AG04449 (cell line): ENCODE data around the gene GFRA1.

Experiments
- CTCF ChIA-PET: fragments of 350-600 bp; formaldehyde crosslinking; extraction: SDS; loops from one replicate; lab custom pipeline; 2021; ENCODE audit warnings: antibody characterized with exemption; lab: Yijun Ruan, JAX
- POLR2A ChIA-PET: fragments of 400-600, 350-600 bp; formaldehyde crosslinking; extraction: SDS; loops from one replicate; lab custom pipeline; 2020; ENCODE audit warnings: antibody characterized with exemption, inconsistent platforms; lab: Yijun Ruan, JAX
- DNase-seq: peaks from one replicate; pipeline ENCODE4 v3.0.0-alpha.2; 2010; ENCODE audit warnings: low read depth, low spot score
- H3K4me3 ChIP-seq: 2 replicates; pipeline ENCODE4 v1.5.1; 2011; ENCODE audit warnings: low read depth, mild to moderate bottlenecking, control low read depth, low read length
- TF ChIP-seq, protein P1 (sequence below): IDR thresholded peaks from one replicate; pipeline ENCODE4 v1.5.1; 2011; ENCODE audit warnings: mild to moderate bottlenecking, moderate library complexity, low read length, control low read depth, inconsistent platforms; ENCODE audit not compliant: insufficient read depth; ENCODE audit errors: missing control alignments

Gene GFRA1

DNA sequence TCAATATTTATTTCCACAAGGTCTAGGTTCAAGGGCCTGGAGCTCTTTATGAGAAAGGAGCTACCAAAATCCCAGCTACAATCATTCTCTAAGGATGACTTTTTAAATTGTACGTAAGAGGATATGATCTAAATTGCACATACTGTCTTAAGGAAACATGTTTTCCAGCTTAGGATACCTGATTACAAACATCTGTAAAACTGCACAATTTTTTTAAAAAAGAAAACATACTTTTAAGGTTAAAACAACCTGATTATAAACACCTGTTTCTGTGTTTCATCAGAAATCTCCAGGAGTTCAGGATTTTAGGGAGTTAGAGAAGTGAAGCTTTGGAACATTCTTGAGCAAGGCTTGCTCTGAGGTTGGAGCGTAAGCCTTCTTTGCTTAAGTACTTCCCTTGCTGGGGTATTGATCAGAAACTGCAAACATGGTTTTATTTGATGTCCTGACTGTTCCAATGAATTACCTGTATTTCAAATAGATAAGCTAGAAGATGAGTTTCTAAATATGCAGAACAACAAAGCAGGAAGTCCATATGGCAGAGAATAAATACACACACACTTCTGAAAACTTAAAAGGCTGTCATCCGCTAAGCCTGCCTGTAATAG, 248.6 kb downstream of the GFRA1 start:
- POLR2A ChIA-PET = no interaction called here
- CTCF ChIA-PET = no interaction called here
- TF ChIP-seq, protein P1, sequence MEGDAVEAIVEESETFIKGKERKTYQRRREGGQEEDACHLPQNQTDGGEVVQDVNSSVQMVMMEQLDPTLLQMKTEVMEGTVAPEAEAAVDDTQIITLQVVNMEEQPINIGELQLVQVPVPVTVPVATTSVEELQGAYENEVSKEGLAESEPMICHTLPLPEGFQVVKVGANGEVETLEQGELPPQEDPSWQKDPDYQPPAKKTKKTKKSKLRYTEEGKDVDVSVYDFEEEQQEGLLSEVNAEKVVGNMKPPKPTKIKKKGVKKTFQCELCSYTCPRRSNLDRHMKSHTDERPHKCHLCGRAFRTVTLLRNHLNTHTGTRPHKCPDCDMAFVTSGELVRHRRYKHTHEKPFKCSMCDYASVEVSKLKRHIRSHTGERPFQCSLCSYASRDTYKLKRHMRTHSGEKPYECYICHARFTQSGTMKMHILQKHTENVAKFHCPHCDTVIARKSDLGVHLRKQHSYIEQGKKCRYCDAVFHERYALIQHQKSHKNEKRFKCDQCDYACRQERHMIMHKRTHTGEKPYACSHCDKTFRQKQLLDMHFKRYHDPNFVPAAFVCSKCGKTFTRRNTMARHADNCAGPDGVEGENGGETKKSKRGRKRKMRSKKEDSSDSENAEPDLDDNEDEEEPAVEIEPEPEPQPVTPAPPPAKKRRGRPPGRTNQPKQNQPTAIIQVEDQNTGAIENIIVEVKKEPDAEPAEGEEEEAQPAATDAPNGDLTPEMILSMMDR = no peak
- no peak for DNase-seq
- H3K4me3 ChIP-seq = no peak overlapping the region

DNA sequence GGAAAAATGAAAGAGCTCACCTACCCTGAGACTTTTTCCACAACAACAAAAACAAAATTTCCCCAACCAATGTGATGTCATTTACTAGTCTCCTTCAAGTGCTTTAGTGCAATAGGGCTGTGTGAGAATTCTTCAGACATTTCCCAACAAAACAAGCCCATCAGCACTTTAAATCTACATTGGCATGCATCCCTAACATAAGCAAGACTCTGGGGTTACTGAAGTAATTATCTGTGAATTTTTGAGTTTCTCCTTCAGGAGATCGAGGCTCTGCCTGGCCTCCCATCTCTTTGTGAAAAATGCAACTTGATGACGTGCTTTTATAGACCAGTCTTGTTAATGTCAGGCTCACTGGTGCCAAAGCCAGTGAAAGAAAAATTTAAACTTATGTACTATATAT, 255.6 kb downstream of the GFRA1 start:
- TF ChIP-seq, protein P1 = no peak
- H3K4me3 ChIP-seq = no peak overlapping the region
- ChIA-PET POLR2A (no interaction called here), CTCF (no interaction called here)
- no peak for DNase-seq

DNA sequence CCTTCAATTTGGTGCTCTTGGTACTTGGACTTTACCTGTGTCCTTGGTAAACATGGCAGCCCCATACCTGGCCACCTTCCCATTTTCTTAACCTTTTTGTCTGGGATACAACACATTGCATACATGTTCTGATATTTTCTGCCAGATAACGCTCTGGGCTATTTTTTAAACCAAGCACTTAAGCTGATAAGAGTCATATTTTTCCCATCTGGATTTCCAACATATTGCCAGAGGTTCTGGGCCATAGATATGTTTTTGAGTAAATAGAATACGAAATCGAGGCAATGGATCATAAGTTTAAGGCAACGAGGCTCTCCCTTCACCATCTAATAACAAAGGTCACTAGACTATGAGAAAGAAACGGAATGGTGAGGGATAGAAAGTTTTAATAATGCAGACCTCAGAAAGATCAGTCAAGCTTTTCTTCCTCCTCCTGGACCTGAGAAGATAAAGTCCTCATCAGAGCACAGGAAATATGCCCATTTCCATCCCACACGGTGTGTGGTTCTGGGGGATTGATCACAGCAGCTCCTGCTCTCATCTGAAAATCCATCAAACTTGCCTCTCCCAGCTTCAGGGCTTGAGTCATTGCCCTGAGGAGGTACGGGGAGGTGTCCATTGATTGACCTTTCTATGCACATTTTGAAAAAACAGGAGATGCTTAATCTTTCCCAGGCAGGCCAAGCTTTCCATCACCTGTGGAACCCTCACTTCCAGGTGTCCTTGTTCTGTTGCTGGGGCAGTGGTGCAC, 257.2 kb downstream of the GFRA1 start:
- no peak for DNase-seq
- ChIA-PET POLR2A (no interaction called here), CTCF (no interaction called here)
- H3K4me3 ChIP-seq = no peak overlapping the region
- TF ChIP-seq, protein P1 = no peak

DNA sequence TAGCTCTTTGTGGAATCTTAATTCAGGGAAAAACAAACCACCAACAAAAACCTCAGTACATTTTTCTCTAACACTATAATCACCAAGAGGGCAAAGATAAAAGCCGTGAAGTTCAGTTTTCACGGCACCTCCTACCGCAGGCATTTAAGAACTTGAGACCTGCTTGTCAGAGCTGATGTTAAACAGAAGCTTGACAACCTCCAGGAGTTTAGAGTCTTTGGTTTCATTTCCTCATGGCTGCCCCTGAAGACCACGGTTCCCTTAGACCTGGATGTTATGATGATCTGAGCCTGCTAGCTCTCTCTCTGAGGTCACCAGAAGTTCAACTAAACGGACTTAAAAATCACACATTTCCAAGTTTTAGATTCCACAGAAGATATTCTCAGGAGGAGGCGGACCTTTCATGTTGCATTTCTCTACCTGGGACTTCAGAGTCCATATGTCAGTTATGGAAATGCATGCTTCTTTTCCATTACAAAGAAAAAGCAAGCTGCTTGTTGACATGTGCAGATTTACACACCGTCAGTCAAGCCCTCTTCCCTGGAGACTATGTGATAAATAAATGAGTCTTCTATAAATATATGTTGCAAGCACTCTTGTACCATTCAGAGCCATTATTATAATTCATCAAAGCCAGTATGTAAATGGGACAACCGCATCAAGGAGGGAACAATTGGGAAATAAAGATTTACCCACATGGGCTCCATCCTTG, 258.0 kb downstream of the GFRA1 start:
- ChIA-PET POLR2A (no interaction called here), CTCF (no interaction called here)
- TF ChIP-seq, protein P1 = no peak
- no peak overlapping the region for H3K4me3 ChIP-seq
- DNase-seq = no peak

DNA sequence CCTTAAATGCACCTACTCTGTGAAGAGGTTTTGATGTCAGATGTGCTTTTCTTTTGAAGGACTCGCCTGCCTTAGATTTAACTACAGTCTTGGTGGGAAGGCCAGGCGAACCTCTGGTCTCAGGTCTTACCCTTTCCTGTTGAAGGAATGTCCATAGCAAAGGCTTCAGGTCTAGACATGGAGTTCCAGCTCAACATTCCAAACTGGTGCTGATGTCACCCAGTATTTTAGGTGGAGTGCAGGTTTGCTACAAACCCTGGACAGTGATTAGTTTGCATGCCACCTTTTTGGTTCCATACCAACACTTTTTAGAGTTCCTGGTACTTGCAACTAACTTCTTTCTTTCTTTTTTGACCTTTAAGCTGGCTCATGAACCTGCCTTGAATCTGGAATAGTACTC, 258.7 kb downstream of the GFRA1 start:
- DNase-seq = no peak
- ChIA-PET POLR2A (no interaction called here), CTCF (no interaction called here)
- TF ChIP-seq, protein P1 = no peak
- H3K4me3 ChIP-seq = no peak overlapping the region

DNA sequence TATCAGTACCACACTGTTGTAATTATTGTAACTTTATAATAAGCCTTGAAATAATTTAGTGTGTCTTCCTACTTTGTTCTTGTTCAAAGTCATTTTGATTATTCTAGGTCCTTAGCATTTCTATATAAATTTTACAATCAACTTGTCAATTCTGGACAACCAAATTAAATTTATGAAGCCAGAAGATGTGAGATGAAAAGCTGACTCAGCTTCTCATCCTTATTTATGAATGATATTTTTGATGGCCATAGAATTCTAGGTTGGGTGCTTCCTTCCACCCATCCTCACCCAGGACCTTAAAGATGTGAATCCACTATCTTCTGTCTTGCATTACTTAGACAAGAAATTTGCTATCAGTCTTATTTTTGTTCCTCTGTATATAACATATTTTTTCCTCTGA, 261.1 kb downstream of the GFRA1 start:
- TF ChIP-seq, protein P1 = no peak
- DNase-seq = no peak
- no peak overlapping the region for H3K4me3 ChIP-seq
- ChIA-PET POLR2A (no interaction called here), CTCF (no interaction called here)
